Activated naive CD4-positive, alpha-beta T cell (primary cell): ENCODE measurements around the gene FAM53B.

Experiments used
- DNase-seq, 4 experiments: peaks; one replicate each; lab custom pipeline; 2025; lab: John Stamatoyannopoulos, UW

The FAM53B gene

DNA sequence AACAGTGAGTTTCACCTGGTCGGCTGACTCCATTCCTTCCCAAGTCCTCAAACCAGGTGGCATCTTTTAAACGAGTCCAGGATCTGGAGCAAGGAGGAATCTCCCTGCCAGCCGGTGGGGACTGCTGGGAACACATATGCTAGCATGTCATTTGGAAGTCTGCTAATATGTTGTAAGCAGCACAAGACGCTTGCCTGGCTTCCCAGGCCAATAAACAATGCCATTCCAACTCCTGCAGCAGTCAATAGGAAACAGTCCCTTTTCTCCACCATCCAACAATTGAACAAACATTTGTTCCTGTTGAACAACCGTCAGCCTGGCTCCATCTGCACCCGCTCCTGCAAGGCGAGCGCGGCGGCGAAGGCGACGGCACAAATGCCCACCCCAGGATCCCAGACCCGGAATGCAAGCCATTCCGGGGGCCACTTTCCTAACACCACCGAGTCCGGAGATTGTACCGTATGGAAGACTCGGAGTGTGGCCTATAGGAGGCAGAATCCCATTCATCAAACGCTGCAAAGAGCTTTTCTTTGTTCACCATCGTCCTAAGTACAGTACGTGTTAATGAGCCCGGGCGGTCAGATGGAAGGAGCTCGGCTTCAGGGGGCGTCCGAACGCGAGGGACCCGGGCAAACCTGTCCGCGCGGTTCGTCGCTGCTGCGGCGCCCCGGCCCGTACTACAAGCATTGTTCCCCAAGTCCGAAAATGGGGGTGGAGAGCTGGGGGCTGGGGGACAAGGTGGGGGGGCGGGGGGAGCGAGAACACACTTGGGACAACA is 1.6 kb downstream of the FAM53B start:
- no peak for DNase-seq

DNA sequence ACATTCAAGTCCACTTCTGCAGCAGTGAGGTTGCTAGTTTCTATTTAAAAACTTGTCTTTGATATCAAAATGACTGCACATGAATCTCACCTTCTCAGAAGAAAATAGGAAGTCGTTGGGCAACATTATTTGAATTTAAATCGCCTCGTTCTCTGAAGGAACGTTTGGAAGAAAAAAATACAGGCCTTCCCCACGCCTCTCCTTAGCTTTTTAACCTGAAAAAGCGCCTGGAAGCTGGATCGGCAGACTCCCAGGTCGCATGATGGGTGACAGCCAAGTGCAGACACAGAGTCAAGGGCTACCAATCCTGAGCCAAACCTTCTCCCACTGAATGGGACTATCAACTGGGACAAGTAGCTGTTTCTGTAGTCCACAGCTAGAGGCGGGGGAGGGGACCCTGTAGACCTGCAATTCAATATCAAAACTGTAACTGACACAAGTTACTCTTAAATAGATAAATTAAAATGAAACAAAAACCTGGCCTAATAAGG is 2.2 kb downstream of the FAM53B start:
- peak in 1 of 4 experiments; percentile 21 for DNase-seq

DNA sequence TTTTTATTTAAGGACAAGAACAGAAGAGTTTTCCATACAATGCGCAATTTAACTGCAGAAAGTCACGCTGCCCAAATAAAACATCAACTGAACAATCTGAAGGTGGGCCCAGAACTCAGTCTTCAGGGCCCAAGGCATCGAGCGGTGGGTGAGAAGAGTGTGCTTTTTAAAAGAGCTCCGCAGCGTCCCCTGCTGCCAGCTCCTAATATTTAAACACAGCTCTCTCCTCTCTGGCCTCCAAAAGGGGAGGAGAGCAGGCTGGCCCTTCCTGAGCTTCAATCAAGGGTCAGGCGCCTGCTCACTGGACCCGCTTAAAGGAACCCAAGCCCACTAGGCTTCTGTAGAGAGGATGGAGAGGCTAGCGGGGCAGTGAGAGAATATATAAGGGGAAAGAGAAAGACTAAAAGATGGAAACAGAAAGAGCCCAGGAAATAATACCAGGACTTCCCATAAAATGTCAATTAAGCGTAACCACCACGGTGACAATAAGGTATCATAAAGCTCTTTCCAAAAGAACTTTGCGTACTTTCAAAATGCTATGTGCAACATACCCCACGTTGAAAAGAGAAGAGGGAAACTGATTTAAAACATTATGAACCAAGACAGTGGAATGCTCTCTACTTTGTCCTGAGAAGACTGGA is 2.8 kb downstream of the FAM53B start:
- DNase-seq: peak; percentile 32 to 72 (median 50)

DNA sequence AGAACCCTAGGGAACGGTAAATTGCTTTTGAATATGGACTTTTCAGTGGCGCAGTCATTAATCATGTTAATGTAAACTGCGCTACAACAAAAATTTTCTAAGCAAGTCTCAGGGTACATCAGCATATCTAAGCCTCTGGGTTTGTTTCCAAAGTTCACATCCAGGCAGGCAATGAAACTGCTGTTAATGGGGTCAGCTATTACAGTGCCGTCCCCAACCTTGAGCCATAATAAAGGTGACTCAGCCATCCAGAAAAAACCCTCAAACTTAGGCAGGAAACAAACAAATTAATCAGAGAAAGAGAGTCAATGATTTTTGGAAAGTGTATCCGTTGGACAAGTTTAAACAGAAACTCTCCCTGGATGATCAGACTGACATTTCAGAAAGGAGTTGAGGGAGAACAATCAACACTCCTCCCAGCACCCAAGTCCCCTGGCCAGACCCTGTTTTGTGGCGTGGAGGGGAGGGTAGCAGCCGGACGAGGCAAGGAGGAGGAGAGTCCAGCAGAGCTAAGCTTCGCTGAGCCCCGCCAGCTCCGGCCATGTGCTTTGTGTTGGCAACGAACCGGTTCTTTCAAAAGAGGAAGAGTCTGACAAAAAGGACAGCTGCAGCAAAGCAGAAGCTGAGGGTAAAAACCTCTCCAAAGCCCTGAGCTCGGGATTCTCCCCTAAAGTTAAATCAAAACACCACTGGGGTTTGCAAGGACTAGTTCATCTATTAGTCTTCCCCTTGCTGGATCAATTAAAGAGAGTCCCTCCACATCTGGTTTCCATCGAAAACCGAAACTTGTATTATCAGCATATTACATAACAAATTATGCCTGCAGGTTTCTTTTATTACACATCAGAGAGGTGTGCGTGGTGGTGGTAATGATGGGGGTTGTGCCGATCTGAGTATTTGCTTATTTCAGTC is 3.6 kb downstream of the FAM53B start:
- no peak for DNase-seq

DNA sequence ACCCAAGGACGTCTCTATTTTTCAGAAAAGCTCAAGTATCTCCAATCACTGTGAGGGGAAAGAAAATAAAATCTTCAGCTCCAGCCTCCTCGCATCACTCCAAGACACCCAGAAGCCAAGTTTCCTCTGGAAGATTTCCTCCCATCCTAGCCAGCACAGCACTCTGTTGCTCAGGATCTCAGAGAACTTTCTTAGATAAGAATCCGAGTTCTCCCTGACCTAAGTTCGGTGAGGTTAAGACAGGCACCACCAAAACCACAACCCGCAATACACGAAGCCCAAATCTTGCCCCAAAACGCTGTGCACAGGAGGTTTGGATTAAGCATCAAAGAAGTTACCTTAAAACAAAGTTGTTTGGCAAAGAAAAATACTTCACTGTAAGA is 4.2 kb downstream of the FAM53B start:
- no peak for DNase-seq

DNA sequence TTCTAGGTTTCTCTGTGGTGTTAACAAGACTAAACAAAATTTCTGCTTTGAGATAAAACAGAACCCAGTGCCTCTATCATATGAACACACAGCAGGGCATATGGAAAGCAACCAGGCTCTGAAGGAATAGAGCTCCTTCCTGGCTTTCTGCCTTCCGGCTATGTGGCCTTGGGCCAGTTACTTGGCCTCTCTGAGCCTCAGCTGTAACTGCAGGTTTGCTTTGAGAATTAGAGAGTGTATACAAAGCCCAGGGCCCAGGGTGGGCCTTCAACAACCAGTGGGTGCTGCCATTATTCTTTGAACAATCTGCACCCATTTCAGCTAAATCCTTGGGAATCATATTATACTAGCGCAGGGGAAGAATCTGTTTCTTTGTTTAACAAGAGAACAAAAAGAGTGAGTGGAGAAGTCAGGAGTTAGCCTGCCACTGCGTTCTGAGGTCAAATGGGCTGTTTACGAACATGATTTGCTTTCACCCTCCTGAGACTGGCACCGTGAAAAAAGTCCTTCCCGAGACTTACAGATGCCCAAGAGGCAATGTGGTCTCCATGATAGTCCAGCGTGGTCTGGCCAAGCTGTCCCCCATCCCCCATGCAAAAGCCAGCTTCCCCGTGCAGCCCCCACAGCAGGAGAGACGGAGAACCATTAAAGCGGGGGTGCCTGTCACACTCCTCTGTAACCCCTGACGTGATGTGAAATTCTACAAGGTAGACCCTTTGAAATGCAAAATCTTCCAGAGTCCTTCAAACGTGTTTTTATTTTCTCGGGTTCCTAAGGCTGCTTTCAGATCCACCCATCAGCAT is 4.9 kb downstream of the FAM53B start:
- DNase-seq: no peak

DNA sequence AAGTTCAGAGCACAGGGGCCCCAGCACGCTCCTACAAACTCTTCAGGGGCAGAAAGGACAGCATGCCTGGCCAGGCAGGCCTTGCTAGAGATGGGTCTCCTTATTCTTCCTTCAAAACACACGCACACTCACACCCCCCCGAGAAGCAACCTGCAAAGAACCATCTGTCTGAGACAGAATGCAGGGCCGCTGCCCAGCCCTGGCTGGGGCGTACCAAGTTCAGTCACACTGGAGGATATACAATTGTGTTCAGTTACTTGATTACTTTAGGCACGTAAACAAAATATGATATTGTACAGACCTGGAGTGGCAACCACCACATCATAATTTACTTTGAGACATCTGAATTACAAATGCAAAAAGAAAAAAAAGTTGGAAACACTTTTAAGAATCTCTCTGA is 5.7 kb downstream of the FAM53B start:
- no peak for DNase-seq

DNA sequence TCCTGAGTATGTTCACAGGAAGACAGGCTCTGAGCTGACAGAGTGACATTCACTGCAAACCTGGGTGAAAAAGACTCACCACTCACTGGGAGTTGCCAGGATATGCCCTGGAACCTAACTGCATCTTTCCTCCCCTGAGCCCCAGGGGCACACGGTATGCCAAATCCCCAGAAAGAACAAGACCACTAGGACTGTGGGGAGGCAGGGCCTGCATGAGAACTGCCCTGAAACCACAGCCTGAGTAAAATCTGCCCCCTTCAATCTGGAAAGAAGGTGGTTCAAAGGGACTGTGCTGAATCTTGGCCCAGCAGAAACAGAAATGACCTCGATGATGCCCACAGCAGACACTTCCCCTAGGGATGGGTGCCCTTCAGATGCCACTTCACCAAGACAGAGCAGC is 6.5 kb downstream of the FAM53B start:
- no peak for DNase-seq

DNA sequence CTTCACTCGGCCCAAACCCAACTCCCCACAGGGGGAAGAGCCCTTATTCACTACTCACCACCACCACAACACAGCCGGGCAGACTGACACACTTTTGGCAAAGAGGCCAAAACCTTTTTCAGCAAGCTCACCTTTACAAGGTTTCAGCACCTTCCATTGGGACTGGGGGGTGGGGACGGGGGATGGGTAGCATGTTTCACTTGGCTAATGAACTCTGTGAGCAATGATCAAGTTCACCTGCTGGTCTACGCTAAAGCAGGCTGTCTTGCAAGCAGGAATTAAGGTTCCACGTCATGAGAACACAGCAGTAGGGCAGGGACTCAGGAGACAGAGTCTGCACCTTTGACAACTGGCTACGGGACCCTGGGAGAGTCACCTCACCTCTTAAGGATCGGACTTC is 7.0 kb downstream of the FAM53B start:
- no peak for DNase-seq

DNA sequence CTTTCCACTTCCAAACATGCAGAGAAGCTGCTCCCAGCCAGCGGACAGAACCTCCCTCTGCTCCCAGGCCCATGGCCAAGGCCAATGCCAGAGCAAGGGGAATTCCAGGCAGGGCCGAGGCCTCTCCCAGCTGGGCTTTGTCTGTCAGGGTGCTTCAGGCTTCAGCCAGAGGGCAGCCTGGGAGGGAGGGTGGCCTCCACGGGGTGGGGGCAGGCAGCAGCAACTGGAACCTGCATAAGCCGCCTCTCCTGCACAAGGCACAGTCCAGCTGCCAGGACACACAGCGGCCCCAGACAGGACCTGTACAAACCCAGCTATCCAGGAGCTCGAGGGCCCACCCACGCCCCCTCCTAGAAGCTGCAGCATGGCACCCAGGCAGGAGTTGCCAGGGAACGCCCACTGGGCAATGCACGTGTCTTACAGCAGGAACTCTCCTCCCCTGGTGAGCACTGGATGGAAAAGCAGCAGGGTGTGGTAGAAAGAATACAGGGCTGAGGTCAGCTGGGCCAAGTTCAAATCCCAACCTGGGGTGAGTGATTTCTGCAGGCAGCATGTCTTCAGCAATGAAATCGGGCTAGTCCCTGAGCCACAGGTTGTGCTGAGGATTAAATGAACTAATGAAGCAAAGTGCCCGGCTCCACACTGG is 7.6 kb downstream of the FAM53B start:
- DNase-seq: no peak

DNA sequence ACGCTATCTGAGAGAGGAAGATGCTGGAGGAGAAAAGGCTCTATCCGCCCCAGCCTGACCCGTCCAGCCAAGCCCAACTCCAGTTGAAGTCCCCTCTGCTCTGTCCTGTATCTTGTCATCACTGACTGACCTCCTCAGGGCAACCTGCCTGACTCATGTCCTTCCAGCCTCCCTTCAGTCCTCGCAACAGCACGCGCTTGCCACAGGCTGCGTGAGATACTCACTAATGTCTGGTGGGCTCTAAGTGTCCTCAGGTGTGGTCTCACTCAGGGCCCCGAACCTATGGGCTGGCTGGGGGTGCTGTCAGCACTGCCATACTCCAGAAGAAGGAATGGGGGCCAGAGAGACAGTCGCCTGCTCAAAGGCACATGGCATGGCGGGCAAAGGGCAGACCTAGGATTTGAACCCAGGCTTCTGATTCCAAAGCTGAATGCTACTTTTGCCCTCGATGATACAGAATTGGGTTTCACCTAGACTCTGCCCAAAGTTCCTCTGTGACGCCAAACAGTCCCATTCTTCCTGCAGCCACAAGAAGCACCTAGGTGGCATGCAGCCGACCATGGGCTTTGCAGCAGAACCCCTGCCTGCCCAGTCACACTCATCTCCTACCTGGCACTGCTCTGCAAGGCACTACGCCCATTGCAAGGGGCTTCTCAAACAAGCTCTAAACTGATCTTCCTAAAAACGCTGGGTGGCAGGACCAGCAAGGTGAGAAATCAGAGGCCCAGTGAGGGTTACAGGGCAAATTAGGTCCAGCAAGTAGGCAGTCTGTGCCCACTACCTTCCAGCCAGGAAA is 8.5 kb downstream of the FAM53B start:
- no peak for DNase-seq

DNA sequence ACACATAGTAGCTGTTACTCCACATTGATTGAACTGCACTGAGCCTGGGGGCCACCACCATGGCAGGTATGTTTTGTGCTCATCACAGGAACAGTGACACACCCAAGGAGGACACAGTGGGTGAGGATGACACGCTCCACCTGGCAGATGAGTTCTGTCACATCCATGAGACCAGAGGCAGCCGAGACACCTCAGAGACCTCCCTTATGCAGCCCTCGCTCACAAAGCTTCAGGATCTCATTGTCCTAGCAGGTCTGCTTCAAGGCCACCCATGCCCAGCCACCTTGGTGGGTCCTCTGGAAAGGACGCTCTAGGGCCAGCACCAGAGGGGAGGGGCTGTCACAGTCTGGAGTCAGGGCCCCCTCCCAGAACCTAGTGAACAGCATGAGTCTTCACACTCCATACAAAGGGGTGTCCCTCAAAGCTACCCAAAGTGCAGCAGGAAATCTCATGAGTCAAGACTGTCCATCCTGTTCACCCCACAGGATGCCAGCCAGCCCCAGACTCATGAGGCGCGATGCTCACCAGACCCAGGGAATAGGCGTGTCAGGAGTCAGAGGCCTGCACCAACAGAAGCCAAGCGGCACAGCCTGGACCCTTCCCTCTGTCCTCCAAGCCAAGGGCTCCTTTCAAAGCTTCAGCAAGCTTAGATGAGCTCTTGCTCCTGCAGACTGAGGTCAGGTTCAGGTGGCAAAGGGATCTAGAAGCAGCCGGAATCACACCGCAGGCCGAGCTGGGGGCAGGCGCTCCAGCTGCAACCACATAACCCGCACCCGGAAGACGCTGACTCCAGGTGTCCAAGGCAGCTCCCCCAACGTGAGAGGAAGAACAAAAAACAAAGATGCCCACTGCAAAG is 9.6 kb downstream of the FAM53B start:
- no peak for DNase-seq

DNA sequence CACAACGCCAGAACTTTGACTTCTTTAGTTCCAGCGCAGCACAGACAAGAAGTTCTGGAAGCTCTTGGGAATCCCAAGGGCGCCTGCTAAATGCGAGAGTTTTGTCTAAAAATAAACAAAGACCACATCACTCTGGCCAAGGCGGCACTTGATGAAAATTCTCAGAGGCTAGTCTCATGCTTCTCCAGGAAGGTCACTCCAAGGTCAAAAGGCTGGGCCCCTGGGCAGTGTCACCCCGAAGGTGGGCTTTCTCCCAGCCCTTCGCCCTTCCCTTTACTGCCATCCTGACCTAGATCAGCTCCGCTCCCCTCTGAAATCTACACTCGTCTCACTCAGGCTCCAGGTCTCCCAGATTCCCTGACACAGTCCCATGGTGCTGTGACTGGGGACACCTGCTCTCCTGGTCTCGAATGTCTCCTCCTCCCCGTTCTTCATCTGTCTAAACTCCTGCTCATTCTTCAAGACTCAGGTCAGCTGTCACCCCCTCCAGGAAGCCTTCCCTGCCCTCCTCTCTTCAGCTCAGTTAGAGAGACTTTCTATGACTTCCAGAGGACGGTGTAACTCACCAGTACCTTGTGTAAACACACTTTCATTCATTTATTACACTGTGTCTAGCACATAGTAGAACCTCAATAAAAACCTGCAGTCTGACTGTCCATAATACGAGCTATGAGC is 10.5 kb downstream of the FAM53B start:
- DNase-seq: no peak

DNA sequence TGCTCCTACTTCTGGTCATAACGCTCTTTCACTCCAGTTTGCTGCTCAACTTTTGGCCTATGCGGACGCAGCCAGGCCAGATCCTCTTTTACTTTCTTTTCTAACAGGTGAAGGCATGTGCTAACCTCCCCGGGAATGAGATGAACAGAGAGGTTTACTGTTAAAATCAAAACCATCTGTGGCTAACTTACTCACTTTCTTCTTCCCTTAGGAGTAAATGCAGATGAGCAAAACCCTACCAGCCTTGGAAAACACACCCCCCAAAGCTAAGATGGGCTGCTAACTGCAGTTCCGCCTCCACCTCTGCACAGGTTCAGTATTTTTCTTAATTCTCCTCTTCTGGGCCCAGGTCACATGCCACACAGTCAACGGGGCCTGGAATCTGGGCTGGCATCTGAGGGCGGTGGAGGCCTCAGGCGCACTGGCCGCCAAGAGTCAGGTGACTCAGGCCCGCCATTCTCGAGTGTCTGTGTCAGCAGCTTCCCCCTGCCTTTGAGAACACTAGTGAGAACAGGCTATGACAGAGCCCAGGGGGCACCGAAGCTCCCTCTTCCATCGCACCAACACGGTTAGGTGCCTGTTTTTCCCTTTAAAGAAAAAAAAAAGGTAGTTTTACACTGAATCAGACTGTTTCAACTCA is 11.1 kb downstream of the FAM53B start:
- DNase-seq: no peak

DNA sequence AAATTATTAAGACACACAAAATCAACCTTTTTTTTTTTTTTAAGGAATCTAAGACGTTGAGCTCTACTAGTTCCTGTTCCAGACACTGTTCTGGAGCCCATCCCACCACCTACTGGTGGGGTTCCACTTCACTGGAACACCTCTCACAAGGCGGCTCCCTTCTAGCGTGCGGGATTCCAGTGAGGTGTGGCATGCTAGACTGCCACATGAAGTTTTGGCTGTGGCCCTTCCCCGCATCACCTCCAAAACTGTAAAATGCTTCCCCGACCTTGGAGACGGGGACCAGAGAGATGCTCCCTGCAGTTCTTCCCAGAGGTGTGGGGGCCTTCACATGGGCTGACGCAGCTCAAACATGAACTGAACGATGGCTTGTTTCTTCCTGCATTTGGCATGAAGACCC is 12.6 kb downstream of the FAM53B start:
- no peak for DNase-seq

DNA sequence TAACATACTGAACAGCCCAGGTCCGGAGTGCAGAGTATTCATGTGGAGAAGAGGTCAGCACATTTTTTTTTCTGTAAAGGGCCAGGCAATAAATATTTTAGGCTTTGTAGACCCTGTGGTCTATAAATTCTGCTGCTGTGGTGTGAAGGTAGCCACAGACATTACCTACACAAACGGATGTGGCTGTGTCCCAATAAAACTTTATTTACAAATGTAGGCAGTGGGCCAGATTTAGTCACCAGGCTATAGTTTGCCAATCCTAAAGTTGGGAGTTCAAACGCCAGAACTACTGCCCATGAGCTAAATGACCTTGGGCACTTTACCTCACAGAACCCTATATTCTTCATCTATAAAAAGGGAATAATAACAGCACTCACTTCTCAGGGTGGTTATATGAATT is 13.4 kb downstream of the FAM53B start:
- DNase-seq: no peak

DNA sequence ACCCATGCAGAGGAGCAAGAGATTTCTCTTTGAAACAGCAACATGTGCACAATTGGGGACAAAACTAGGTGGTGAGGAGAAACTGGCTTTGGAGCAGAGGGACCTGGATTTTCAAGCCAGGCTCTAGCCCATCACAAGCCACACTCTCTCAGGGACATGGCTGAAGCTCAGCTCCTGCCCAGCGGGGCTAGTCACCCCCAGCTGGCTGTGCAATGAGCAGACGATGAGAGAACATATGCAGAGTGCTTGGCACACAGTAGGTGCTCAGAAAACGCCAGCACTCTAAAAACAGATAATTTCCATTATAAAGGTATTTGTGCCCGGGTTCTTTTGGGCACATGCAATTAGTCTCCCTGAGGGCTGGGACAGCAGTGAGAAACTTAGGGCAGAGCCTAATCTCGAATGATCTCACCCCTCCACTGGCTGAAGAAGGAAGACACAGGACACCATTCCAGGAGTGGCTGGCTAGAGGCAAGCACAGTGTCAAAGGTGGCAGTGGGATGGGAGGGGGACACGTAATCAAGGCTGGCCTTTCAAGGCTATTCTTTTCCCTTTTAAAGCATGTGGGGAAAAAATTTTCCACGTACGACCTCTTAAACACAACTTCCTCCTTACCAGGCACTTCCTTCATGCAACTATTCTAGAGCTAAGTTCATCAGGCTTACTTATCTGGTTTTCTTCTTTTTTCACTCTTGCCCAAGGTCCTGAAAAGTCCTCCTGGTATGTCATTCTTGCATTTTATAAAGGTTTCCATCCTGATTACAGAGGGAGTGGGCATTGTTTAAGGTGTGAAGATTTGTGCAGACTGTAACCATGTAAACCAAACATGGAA is 15.1 kb downstream of the FAM53B start:
- DNase-seq: no peak
